Fibroblast of skin of abdomen (primary cell): ENCODE data around the gene PPP1R12C. TPM values are rescaled to one million over a fixed set of nuclear protein-coding genes. Genes with fewer than 3 reads are reported as not detected.
"Not testable (repeated sequence)": the region's sequence is repeated elsewhere in the genome, so short reads cannot be mapped to it uniquely, and the experiment has no call there.

ENCODE experiments used
- DNase-seq: peaks from one replicate; pipeline ENCODE4 v3.0.0-alpha.2; 2013
- polyA plus RNA-seq, 2 experiments: library from polyadenylated mRNA; unstranded; fragments of 120-200 nt; gene quantifications; one replicate each; pipeline ENCODE4 v1.2.1, GENCODE V29; 2013; ENCODE audit not compliant: insufficient read length in 2 of 2

Gene PPP1R12C
- 75.7 TPM for polyA plus RNA-seq (2013, experiment 1 of 2; ENCODE audit: insufficient read length)
- 74.6 TPM for polyA plus RNA-seq (2013, experiment 2 of 2; ENCODE audit: insufficient read length)

- no peak for DNase-seq
Measured at GRCh38 chr19:55116859-55117662, at the start of gene PPP1R12C. Gene PPP1R12C (minus strand): TSS chr19:55117637. CDS start chr19:55117543, 94 bp downstream.

- DNase-seq, result peak; percentile 97
Measured at GRCh38 chr19:55166530-55167268, 49.3 kb upstream of the PPP1R12C start, which contains the start of gene DNAAF3. Gene DNAAF3 (minus strand): TSS chr19:55166613. CDS start chr19:55166413, 200 bp downstream.

GRCh38 chr19:55165952-55166529 is 48.6 kb upstream of the PPP1R12C start:
- DNase-seq, result peak; percentile 61

- no peak for DNase-seq
Measured at GRCh38 chr19:55161571-55162322, 44.3 kb upstream of the PPP1R12C start.

GRCh38 chr19:55160986-55161365 is 43.5 kb upstream of the PPP1R12C start:
- no peak for DNase-seq

- DNase-seq, result peak; percentile 72
Measured at GRCh38 chr19:55160128-55160985, 42.9 kb upstream of the PPP1R12C start.

- DNase-seq, result no peak
Measured at GRCh38 chr19:55158848-55159749, 41.7 kb upstream of the PPP1R12C start.

GRCh38 chr19:55158423-55158822 is 41.0 kb upstream of the PPP1R12C start:
- DNase-seq, result no peak

GRCh38 chr19:55157064-55157908 is 39.8 kb upstream of the PPP1R12C start, which contains the start of gene TNNI3:
Gene TNNI3 (minus strand): TSS chr19:55157732. CDS start chr19:55157589, 143 bp downstream.
- DNase-seq, result no peak

- peak; percentile 26 for DNase-seq
Measured at GRCh38 chr19:55156202-55157063, 39.0 kb upstream of the PPP1R12C start.

- DNase-seq, result not testable (repeated sequence)
Measured at GRCh38 chr19:55155784-55156183, 38.3 kb upstream of the PPP1R12C start.

- no peak for DNase-seq
Measured at GRCh38 chr19:55153652-55154264, 36.3 kb upstream of the PPP1R12C start.

GRCh38 chr19:55152017-55152416 is 34.6 kb upstream of the PPP1R12C start:
- no peak for DNase-seq

- no peak for DNase-seq
Measured at GRCh38 chr19:55149078-55150003, 31.9 kb upstream of the PPP1R12C start, which contains the start of gene TNNT1. Gene TNNT1 (minus strand): TSS chr19:55149206. CDS start chr19:55147157, 2,049 bp downstream.

GRCh38 chr19:55147545-55148251 is 30.3 kb upstream of the PPP1R12C start:
- no peak for DNase-seq
